ENCODE results near the gene NKX3-2.

DNA sequence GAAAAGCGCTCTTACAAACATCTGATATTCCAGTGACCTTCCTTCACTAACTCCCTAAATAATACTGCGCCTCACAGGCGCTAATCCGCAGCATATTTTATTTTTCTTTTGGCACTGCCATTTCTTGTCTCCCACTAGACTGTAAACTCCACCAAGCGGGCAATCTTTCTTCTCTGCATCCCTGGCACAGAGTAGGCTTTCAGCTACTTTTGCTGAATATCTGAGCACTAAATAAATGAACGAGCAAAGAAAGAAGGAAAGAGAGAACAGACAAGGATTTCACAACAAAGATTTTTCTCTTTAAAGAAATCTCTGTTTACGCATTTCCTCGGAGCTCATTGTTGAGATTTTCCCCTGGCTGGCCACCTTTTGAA is 12.7 kb downstream of the NKX3-2 start:
- TF ChIP-seq, protein P1, sequence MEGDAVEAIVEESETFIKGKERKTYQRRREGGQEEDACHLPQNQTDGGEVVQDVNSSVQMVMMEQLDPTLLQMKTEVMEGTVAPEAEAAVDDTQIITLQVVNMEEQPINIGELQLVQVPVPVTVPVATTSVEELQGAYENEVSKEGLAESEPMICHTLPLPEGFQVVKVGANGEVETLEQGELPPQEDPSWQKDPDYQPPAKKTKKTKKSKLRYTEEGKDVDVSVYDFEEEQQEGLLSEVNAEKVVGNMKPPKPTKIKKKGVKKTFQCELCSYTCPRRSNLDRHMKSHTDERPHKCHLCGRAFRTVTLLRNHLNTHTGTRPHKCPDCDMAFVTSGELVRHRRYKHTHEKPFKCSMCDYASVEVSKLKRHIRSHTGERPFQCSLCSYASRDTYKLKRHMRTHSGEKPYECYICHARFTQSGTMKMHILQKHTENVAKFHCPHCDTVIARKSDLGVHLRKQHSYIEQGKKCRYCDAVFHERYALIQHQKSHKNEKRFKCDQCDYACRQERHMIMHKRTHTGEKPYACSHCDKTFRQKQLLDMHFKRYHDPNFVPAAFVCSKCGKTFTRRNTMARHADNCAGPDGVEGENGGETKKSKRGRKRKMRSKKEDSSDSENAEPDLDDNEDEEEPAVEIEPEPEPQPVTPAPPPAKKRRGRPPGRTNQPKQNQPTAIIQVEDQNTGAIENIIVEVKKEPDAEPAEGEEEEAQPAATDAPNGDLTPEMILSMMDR (IDR thresholded peaks at IDR 0.05): no peak
- TF ChIP-seq POLR2A (IDR thresholded peaks at IDR 0.05) (no peak), POLR2AphosphoS5 (IDR thresholded peaks at IDR 0.05) (no peak)

All from upper lobe of left lung (tissue), 4 donors.